GM19452 (cell line): ENCODE results near the gene IMP3.

Experiments used
- ATAC-seq: cut with Tn5 transposase; IDR thresholded peaks from one replicate; pipeline ENCODE4 v1.9.1; 2021; ENCODE audit not compliant: unreplicated experiment

Gene IMP3

DNA sequence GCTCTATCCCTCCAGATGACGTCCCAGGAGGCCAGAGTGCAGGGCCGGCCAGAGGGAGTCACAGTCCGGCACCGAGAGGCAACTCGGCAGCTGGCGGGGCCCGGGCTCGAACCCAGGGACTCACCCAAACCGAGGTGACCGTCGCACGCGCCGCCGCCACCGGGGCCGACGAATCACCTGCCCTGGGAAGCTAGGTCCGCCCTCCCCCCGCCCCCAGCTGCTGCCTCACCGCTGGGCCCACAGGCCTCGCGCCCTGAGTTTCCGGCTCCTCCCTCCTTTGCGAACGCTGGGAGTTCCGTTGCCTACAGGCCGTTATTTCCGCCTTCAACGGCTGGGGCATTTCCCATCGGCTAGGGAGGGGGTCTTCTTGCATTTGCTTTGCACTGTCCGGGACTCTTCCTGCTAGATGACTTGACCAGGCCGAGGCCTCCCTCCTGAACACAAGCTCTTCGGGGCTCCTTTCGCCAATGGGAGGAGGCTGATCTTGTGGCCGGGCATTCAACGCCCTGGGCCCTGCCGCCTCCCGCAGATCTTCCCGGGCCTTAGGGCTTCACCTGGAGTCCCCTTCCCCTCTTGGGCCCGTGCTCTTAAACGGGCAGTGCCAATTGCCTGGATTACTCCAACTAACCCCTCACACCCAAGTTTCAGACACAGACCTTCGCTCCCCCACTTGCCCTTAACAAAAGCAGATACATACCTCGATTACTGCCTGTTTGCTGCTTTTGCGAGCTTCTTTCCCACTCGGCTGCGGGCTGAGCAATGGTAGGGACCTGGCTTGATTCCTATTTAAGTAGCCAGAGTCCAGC is 14.3 kb downstream of the IMP3 start, which contains the start of gene SNUPN:
Gene SNUPN, minus strand, starts transcription at position 184 of the 806 bp plus-strand sequence. CDS start 4,674 bp downstream, outside the sequence.
- peak; percentile 81 for ATAC-seq

- ATAC-seq = no peak
Observed at GRCh38 chr15:75622505-75622904, 17.5 kb downstream of the IMP3 start.

GRCh38 chr15:75620841-75621391 is 19.1 kb downstream of the IMP3 start:
- no peak for ATAC-seq

DNA sequence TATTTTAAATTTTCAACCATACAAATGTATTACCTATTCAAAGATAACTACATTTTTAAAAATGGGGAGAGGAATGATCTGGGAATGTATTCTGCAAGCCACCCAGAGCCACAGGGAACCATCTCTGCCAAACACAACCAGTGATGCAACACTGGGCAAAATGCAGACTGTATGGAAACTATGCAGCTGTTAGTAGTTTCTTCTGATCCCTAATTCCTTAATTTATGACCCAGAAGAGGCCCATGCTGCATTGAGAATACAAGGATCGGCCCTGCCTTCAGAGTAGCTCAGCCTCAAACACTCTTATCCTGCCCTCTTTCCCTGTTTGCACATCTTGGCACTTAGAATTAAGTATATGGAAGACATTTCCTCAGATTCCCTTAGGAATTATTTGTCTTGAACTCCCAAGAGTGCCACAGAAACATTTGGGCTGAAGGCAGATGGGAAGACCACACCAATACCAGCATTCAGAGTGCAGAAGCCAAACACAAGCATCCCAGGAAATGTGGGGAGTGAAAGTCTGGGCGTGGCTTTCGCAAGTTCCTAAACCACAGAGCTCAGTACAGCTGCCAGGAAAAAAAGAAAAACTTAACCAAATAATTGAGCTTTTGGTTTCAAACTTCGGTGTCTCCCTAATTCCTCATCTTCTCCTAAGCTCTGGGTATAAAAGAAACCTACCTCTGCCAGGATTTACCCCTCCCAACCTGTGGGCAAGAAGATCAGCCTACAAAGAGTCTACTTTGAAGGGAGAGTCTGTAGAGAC is 19.8 kb downstream of the IMP3 start:
- ATAC-seq = no peak

DNA sequence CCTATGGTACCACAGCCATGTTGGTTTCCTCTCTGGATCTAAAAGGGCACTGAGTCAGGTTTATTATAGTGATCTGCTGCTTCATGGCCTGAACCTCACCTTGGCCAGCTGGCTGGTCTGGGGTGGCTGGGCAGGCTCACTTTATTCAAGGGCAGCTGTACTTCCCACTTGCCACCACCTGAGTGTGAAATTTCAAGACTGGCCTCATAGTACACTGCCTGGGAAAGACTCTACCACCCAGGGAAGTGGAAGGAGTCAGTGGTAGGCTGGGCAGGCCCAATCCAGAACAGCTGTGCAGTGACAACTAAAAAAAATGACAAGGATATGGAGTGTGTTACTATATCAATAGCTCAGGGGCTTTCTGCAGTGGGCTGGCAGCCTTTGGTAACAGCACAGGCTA is 23.3 kb downstream of the IMP3 start:
- no peak for ATAC-seq

DNA sequence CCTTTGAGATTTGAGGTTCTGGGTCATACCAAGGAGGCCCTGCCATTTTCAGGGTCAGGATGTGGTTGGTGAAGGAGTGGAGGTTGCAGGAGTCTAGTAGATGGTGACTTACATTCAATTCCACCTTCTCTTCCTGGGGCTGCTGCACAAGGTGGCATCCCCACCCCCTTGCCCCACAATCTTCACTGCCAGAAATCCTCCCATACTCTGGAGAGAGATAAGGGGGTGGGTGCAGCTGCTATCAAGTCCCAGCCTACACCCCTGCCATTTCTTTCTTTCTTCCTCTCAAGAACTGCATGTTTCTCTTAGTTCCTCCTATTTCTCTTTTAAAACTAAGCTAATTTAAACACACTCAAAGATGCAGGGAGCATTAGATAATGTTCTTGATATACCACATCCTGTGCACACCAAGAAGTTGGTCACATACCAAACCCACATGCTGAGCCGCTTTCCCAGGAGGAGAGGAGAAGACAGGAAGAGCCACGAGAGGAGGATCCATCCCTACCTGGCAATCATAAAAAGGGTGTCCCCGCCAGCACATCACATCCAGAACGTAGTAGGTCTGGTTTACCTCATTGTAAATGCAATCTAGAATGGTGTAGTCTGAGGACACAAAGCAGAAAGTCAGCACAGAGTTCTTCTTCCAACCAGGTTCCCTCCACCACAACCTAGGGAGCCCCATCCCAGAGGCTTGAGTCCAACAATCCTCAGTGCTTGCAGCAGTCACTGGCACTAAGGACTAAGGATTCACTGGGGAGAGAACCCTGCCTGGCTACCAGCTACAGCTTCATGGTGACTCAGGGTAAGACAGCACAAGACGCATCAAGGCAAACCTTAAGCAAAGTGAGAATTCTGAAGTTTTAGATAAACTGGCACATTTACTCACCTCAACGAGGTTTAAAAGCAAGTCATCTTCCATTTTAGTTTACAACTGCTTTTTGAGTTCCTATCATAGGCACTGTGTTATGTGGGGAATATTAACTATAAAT is 33.0 kb downstream of the IMP3 start:
- ATAC-seq = no peak

- no peak for ATAC-seq
Observed at GRCh38 chr15:75606026-75606425, 34.0 kb downstream of the IMP3 start.

DNA sequence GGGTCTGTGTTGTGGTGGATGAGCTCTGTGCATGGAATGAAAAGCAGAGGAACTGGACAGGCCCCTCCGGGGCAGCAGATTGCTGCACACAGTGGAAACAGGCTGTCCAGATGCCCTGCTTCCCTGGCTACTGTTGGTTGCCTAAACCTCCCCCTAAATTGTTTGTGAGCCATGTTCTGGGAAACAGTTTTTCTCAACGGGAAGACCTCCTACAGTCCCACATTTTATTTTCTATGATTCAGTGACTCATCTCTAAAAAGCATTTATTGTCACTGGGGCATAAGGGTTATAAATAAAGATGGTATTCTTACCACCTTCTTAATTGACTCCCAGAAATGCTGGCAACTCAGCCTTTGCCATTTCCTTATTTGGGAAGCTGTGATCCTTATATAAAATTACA is 40.6 kb downstream of the IMP3 start:
- ATAC-seq = no peak

DNA sequence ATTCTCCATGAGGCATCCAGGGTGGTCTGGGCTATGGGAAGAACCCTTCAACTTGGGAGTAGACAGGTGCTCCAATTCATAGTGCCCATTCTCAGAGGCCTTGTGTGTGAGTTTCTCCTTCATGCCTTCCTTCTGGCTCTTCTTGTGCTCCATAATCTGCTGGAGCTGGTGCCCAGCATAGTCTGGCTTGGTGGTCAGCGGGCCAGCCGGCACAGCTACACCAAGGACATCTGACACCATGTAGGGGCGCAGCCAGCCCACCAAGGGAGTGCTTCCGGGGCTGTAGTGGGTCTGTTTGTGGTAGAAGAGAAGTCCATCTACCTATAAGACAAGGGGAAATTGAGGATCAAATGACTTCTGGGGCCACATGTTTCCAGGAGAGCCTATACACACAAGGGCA is 41.7 kb downstream of the IMP3 start:
- no peak for ATAC-seq

GRCh38 chr15:75597667-75598341 is 42.2 kb downstream of the IMP3 start:
- ATAC-seq = no peak

DNA sequence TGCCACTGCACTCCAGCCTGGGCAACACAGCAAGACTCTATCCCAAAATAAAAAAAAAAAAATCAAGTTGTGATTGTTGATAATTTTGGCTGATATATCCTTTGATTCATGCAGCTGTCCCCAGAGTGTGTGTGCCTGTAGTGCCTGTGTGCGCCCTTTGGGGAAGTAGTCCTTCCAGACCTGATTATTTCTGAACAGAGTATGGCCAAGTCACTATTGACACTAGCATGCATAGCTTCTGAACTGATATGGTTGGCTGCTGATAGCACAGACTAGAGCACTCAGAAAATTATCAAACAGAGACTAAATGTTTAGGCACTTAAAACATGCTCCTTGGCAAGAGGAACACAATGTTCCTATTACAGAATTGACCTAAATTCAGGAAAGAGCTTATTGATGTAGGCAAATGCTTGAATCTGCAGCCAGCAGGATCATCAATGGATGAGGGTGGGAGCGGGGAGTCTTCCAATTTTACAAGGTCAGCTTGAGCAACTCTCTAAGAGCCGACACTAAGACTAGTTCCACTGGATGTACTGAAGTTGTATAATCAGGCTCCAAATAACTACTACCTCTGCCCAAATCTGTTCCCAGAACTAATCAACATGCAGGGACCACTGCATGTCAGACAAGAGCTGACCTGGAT is 43.2 kb downstream of the IMP3 start:
- no peak for ATAC-seq

DNA sequence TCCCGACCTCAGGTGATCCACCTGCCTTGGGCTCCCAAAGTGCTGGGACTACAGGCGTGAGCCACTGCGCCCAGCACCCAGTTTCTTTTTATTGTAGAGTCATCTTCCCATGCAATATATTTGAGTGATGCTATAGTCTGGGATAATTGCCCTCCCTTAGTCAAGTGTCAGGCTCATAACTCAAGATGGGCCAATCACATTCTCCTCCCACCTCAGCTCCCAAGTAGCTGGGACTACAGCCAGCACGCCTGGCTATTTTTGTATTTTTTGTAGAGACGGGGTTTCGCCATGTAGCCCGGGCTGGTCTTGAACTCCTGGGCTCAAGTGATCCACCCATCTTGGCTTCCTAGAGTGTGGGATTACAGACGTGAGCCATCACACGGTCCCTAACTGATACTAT is 45.7 kb downstream of the IMP3 start:
- ATAC-seq = no peak

GRCh38 chr15:75591655-75592364 is 48.2 kb downstream of the IMP3 start:
- ATAC-seq = no peak

- no peak for ATAC-seq
Observed at GRCh38 chr15:75590239-75590638, 49.8 kb downstream of the IMP3 start.
